Heart right ventricle (tissue), 16 donors: ENCODE data around the gene SPTLC2. TPM values are rescaled to one million over a fixed set of nuclear protein-coding genes. Genes with fewer than 3 reads are reported as not detected.
A peak's percentile ranks its signal among the peaks of the same experiment; 100 is the strongest.

ENCODE experiments used
- ATAC-seq, 8 donors: fragments of 200-7000 bp; cut with Tn5 transposase; one replicate each; pipeline ENCODE4 v1.9.1; 2020; ENCODE audit warnings: mild to moderate bottlenecking in 8 of 8, moderate library complexity in 8 of 8, moderate number of reproducible peaks in 1 of 8
- DNase-seq, 2 donors: peaks; one replicate each; pipeline ENCODE4 v3.0.0-alpha.2; 2020
- H3K27ac ChIP-seq, 10 donors: fragments of 200-600 bp; sonication (generic) in 2 of 10; one replicate each; pipeline versions ENCODE4 v1.5.0 to v1.8.0; 2020 to 2022; ENCODE audit warnings: mild to moderate bottlenecking in 3 of 10
- H3K27me3 ChIP-seq, 7 donors: fragments of 200-600 bp; one replicate each; pipeline ENCODE4 v1.8.0; 2021 to 2022; ENCODE audit warnings: mild to moderate bottlenecking in 2 of 7
- H3K36me3 ChIP-seq, 9 donors: fragments of 200-600 bp; sonication (generic) in 1 of 9; one replicate each; pipeline versions ENCODE4 v1.5.0 to v1.8.0; 2020 to 2022; ENCODE audit warnings: mild to moderate bottlenecking in 2 of 9
- H3K4me1 ChIP-seq, 9 donors: fragments of 200-600 bp; sonication (generic) in 1 of 9; one replicate each; pipeline versions ENCODE4 v1.5.0 to v1.8.0; 2020 to 2022; ENCODE audit warnings: mild to moderate bottlenecking in 4 of 9
- H3K4me3 ChIP-seq, 10 donors: fragments of 200-600 bp; sonication (generic) in 2 of 10; one replicate each; pipeline versions ENCODE4 v1.5.0 to v1.8.0; 2020 to 2022; ENCODE audit warnings: mild to moderate bottlenecking in 7 of 10, moderate library complexity in 2 of 10
- H3K9me3 ChIP-seq, 11 donors: fragments of 200-600 bp in 10 of 11; sonication (generic) in 2 of 11; one replicate each; pipeline versions ENCODE4 v1.5.0 to v1.8.0; 2013 to 2022; ENCODE audit warnings: mild to moderate bottlenecking in 2 of 11, control low read depth in 1 of 11, moderate library complexity in 1 of 11
- CTCF ChIP-seq, 9 donors: fragments of 200-600 bp; sonication (generic) in 2 of 9; IDR thresholded peaks; one replicate each; pipeline versions ENCODE4 v1.5.0 to v1.8.0; 2021 to 2022; ENCODE audit warnings: antibody characterized with exemption in 9 of 9, mild to moderate bottlenecking in 5 of 9, moderate library complexity in 1 of 9
- WGBS, 2 donors: extraction: QIAGEN DNeasy Blood & Tissue Kit; methylation state at CpG; one replicate each; pipeline ENCODE4 v1.1.7; 2013; ENCODE audit warnings: inconsistent platforms in 1 of 2; 5-methylcytosine and 5-hydroxymethylcytosine counted together
- intact Hi-C, 10 donors: fragments of 100-400 bp; cut with DNase I; formaldehyde crosslinking; loops; one replicate each; pipeline versions ENCODE4 v1.11.1 to v1.14.2; 2022
- polyA plus RNA-seq, 2 donors: library from polyadenylated mRNA; stranded (reverse); fragments of 200-250 nt; gene quantifications; one replicate each; pipeline ENCODE4 v1.2.3, GENCODE V29; 2013
- total RNA-seq, 10 donors: library from RNA; stranded (reverse); fragmentation: NEBNext Ultra II Directional in 3 of 10; extraction: Animal tissue kit (Norgen Biotek cat#: 25700) in 3 of 10; gene quantifications; one replicate each; pipeline versions ENCODE4 v1.2.1 to v1.2.4, GENCODE V29; 2021 to 2023
- donor health status: Arrhythmogenic right ventricular cardiomyopathy.
- donor health status: ischemic (EF 13 %, LVEDD 7.1; RV severe dilation, severe dysfunction).
- donor health status: healthy with polysubstance abuse.
- donor health status: DM: no; HTN: yes; CAD: no.
- donor health status: DM: no; HTN: no; CAD: no.
- donor health status: ischemic (EF 25% LVEDD 6.9; RV normal size, moderate dysfunction).
- donor health status: ischemic (EF 25% LVEDD 5.7; RV mildly dilated, moderate dysfunction).
- donor health status: healthy.
- donor health status: DM: yes; HTN: yes; CAD: no.
- donor health status: Ischemic cardiomyopathy.
- donor health status: ischemic (EF 35%, LVEDD 5.7; RV mildly dilated, moderate dysfunction).
- donor health status: nonischemic (EF 11% LVEDD 7.7; RV severe dilation, severe dysfunction).
- donor health status: DM: yes; HTN: yes; CAD: no.
- donor health status: PGD.
- donor health status: ischemic (EF 29% LVEDD 5.4; RV normal size, mild dysfunction).
- donor health status: nonischemic (EF 23%, LVEDD 6.1; RV moderate dilation, normal function).

SPTLC2 gene
- total and polyA plus RNA-seq, 12 donors = 4.7 to 23.5 (median 12.7) TPM

- intact Hi-C loops = no loop called here
- peaks cover 0 to 11% (median 5%) of the 10 kb centered on the region in 11 donors for H3K9me3 ChIP-seq
- peaks cover 12 to 46% (median 30%) of the 10 kb centered on the region in 7 donors for H3K27me3 ChIP-seq
- peaks cover 4 to 22% (median 13%) of the 10 kb centered on the region in 9 donors for H3K4me1 ChIP-seq
- H3K27ac ChIP-seq = no peak overlapping the region
- DNase-seq (no peak), ATAC-seq (peak in 1 of 8 donors; percentile 21)
- WGBS, 2 donors = 4% methylated on average over 42 to 53 of the region's 53 CpGs
- TF ChIP-seq CTCF (IDR thresholded peaks at IDR 0.05) = no peak
- H3K36me3 ChIP-seq = no peaks in the 10 kb centered on the region
- H3K4me3 ChIP-seq = peak overlapping the region; percentile 25 to 60 (median 52)
These were observed 117.4 kb downstream of the SPTLC2 start for GRCh38 chr14:77498984-77499527.

- DNase-seq (peak in 1 of 2 donors; percentile 31), ATAC-seq (peak in 7 of 8 donors; percentile 39 to 77 (median 53))
- WGBS, 2 donors = 2% methylated on average over 80 to 104 of the region's 104 CpGs
- Histone ChIP-seq H3K27ac (no peak within 1 kb of the TSS), H3K4me3 (peak within 1 kb of the TSS; percentile 25 to 60 (median 52)), H3K27me3 (peaks cover 12 to 46% (median 30%) of the 10 kb centered on the region in 7 donors), H3K9me3 (peaks cover 0 to 4% (median 0%) of the 10 kb centered on the region in 11 donors), H3K36me3 (no peaks in the 10 kb centered on the region), H3K4me1 (peaks cover 4 to 22% (median 13%) of the 10 kb centered on the region in 9 donors)
- intact Hi-C loops = no loop called here
- no peak for TF ChIP-seq CTCF (IDR thresholded peaks at IDR 0.05)
These were observed 118.1 kb downstream of the SPTLC2 start, which contains the start of gene ISM2 for GRCh38 chr14:77498120-77498979. TSS of gene ISM2 (minus strand) at chr14:77498816. CDS start at chr14:77498793, 23 bp downstream.

- intact Hi-C loops = no loop called here
- WGBS, 2 donors = 47 to 59% methylated on average over 7 of the region's 7 CpGs
- peak in 1 of 8 donors; percentile 37 for ATAC-seq
- no peak overlapping the region for H3K27ac ChIP-seq
- H3K9me3 ChIP-seq = no peaks in the 10 kb centered on the region
- H3K4me1 ChIP-seq = peaks cover 4 to 22% (median 13%) of the 10 kb centered on the region in 9 donors
- DNase-seq = no peak
- H3K4me3 ChIP-seq = no peak overlapping the region
- no peak for TF ChIP-seq CTCF (IDR thresholded peaks at IDR 0.05)
- no peaks in the 10 kb centered on the region for H3K36me3 ChIP-seq
- H3K27me3 ChIP-seq = peaks cover 12 to 36% (median 26%) of the 10 kb centered on the region in 7 donors
These were observed 121.1 kb downstream of the SPTLC2 start for GRCh38 chr14:77495334-77495733.

GRCh38 chr14:77491056-77491455, 125.4 kb downstream of the SPTLC2 start:
- Histone ChIP-seq H3K9me3 (no peaks in the 10 kb centered on the region), H3K27me3 (no peaks in the 10 kb centered on the region), H3K27ac (no peak overlapping the region), H3K4me1 (peaks cover 0 to 6% (median 0%) of the 10 kb centered on the region in 9 donors), H3K4me3 (no peak overlapping the region), H3K36me3 (no peaks in the 10 kb centered on the region)
- DNase-seq = no peak
- no peak for ATAC-seq
- 89 to 92% methylated on average over 5 of the region's 5 CpGs for WGBS, 2 donors
- TF ChIP-seq CTCF (IDR thresholded peaks at IDR 0.05) = no peak
- intact Hi-C loops = no loop called here
